ENCODE data around the gene SF3A2.

Gene SF3A2

GRCh38 chr19:2207008-2207407 lies 29.6 kb upstream of the SF3A2 start:
- TF ChIP-seq, protein P1, sequence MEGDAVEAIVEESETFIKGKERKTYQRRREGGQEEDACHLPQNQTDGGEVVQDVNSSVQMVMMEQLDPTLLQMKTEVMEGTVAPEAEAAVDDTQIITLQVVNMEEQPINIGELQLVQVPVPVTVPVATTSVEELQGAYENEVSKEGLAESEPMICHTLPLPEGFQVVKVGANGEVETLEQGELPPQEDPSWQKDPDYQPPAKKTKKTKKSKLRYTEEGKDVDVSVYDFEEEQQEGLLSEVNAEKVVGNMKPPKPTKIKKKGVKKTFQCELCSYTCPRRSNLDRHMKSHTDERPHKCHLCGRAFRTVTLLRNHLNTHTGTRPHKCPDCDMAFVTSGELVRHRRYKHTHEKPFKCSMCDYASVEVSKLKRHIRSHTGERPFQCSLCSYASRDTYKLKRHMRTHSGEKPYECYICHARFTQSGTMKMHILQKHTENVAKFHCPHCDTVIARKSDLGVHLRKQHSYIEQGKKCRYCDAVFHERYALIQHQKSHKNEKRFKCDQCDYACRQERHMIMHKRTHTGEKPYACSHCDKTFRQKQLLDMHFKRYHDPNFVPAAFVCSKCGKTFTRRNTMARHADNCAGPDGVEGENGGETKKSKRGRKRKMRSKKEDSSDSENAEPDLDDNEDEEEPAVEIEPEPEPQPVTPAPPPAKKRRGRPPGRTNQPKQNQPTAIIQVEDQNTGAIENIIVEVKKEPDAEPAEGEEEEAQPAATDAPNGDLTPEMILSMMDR (IDR thresholded peaks at IDR 0.05; ENCODE audit: extremely low read depth, insufficient read depth, missing control alignments) = no peak
- in situ Hi-C loops (cut with MboI; ENCODE audit: low pct_unique_long_range_greater_than_20kb, low sequenced_read_pairs, unreplicated experiment) = no loop called here
- no peak for DNase-seq (ENCODE audit: low spot score)

DNA sequence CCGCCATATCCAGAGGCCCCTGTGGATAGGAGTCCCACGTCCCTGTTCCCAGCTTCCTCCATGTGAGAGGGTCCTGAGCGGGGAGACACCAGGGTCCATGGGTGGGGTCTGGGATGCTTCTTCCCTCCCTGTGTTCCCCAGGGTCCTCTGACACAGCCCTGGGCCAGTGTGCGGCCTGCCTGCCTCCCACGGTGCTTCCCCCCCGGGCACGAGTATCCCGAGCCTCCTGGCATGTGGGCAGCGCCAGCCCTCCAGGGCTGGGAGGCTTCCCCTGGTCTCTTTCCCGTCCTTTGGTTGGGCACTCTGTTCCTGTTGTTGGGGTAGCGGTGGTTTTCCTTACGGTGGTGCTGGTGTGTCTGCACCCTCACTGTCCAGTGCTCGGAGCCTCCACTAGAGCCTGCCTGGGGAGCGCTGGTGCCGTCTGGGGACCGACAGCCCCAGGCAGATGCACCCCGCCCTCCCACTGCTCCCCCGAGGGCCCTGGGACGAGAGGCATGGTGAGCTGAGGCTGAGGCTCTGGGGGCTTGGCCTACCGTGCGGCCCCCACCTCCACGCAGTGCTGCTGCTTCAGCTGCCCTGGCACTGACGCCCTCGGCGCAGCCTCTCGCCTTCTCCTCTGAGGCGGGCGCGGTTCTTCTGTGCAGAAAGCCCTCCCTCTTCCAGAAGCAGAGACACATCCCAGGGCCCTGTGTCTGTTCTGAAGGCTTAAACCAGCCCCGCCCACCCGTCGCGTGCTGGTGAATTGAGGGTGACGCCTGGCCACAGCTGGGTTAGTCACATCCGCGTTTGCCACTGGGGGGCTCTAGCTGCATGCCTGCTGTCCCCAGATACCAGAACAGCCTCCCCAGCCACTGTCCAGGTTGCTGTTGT lies 28.4 kb upstream of the SF3A2 start:
- TF ChIP-seq, protein P1 (IDR thresholded peaks at IDR 0.05; ENCODE audit: extremely low read depth, insufficient read depth, missing control alignments) = peak; percentile 32
- peak; percentile 80 for DNase-seq (ENCODE audit: low spot score)
- in situ Hi-C loops (cut with MboI; ENCODE audit: low pct_unique_long_range_greater_than_20kb, low sequenced_read_pairs, unreplicated experiment) = no loop called here

DNA sequence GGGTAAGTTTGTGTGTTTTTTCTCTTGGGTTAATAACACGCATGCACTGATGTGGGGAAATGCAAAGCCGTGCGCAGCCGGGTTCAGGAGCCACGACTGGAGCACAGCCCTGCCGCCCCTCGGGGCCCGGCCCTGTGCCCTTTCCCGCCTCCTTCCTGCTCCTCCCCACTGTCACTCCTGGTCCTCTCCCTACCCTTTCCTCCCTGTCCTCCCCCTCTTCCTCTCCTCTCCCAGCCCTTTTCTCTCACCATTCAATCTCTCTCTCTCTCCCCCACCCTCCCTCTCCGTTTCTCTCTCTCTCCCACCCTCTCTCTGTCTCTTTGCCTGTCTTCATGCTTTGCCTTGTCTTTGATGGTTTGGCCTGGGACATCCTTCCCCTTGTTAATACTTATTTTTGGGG lies 27.6 kb upstream of the SF3A2 start:
- in situ Hi-C loops (cut with MboI; ENCODE audit: low pct_unique_long_range_greater_than_20kb, low sequenced_read_pairs, unreplicated experiment) = no loop called here
- TF ChIP-seq, protein P1 (IDR thresholded peaks at IDR 0.05; ENCODE audit: extremely low read depth, insufficient read depth, missing control alignments) = no peak
- no peak for DNase-seq (ENCODE audit: low spot score)

DNA sequence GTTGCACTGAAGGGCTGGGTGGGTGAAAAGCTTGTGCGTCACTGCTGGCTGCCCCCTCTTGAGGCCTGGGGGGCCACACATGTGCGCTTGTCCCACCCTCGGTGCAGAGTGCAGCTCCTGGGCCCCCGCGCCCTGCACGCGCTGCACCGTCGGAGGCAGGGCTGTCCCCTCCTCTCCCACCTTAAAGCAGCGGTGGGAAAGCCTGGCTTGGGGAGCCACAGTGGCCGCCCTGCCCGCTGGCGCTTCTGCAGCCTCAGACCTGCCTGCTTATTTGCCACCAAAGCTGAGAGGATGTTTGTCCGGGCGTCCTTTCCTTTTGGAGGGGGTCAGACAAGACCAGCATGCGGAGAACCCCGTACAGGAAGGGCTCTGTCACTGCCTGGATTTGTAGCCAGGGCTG lies 27.2 kb upstream of the SF3A2 start:
- in situ Hi-C loops (cut with MboI; ENCODE audit: low pct_unique_long_range_greater_than_20kb, low sequenced_read_pairs, unreplicated experiment) = no loop called here
- no peak for DNase-seq (ENCODE audit: low spot score)
- TF ChIP-seq, protein P1 (IDR thresholded peaks at IDR 0.05; ENCODE audit: extremely low read depth, insufficient read depth, missing control alignments) = no peak

GRCh38 chr19:2210206-2210605 lies 26.4 kb upstream of the SF3A2 start:
- in situ Hi-C loops (cut with MboI; ENCODE audit: low pct_unique_long_range_greater_than_20kb, low sequenced_read_pairs, unreplicated experiment) = no loop called here
- no peak for DNase-seq (ENCODE audit: low spot score)
- TF ChIP-seq, protein P1 (IDR thresholded peaks at IDR 0.05; ENCODE audit: extremely low read depth, insufficient read depth, missing control alignments) = no peak

DNA sequence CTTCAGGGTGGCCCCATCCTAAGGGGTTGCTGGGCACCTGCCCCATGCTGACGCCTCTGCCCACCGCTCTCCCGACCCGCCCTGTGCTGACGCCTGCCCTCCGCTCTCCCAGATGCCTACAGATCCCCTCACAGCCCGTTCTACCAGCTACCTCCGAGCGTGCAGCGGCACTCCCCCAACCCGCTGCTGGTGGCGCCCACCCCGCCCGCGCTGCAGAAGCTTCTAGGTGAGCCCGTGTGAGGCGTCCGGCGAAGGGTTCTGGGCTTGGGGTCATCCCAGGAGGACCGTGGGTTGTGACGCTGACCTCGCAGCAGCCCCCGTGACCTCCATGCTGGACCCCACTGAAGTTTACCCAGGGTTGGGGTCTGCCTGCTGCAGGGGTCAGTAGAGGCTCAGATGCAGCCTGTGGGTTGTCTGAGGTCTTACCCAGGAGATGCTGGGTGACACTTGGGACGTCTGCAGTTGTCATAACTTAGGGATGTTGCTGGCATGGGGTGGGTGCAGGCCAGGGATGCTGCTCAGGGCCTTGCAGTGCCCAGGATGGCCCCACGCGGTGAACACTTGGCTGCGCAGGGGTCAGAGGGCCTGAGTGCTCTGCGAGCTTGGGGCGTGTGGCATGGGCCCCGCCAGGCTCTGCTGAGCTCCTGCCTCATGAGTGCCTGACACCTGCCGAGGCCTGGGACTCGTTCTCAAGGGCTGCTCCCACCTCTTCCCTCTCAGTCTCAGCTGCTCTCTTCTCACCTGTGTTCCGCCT lies 25.5 kb upstream of the SF3A2 start:
- TF ChIP-seq, protein P1 (IDR thresholded peaks at IDR 0.05; ENCODE audit: extremely low read depth, insufficient read depth, missing control alignments) = no peak
- DNase-seq (ENCODE audit: low spot score) = no peak
- in situ Hi-C loops (cut with MboI; ENCODE audit: low pct_unique_long_range_greater_than_20kb, low sequenced_read_pairs, unreplicated experiment) = no loop called here
